Activated CD4-positive, alpha-beta T cell treated with anti-CD3 and anti-CD28 coated beads, Interleukin-2, amount 10 ng/mL, durations not matched to agents 24 days and 14 days (primary cell): ENCODE results near the gene HENMT1. TPM values are rescaled to one million over a fixed set of nuclear protein-coding genes. Genes with fewer than 3 reads are reported as not detected.
A peak's percentile ranks its signal among the peaks of the same experiment; 100 is the strongest.
"Not testable (repeated sequence)": the region's sequence is repeated elsewhere in the genome, so short reads cannot be mapped to it uniquely, and the experiment has no call there.

ENCODE experiments used
- DNase-seq: peaks from one replicate; pipeline ENCODE4 v3.0.0; 2022
- H3K27ac Mint-ChIP-seq: one replicate; pipeline ENCODE4 v1.8.0; 2022; ENCODE audit warnings: mild to moderate bottlenecking, mixed read lengths
- H3K27me3 Mint-ChIP-seq: one replicate; pipeline ENCODE4 v1.8.0; 2022; ENCODE audit warnings: mixed read lengths
- H3K36me3 Mint-ChIP-seq: one replicate; pipeline ENCODE4 v1.8.0; 2022; ENCODE audit warnings: low read depth, mild to moderate bottlenecking, mixed read lengths
- H3K4me1 Mint-ChIP-seq: one replicate; pipeline ENCODE4 v1.8.0; 2021; ENCODE audit warnings: mixed read lengths
- H3K4me3 Mint-ChIP-seq: one replicate; pipeline ENCODE4 v1.8.0; 2022; ENCODE audit warnings: mild to moderate bottlenecking, moderate library complexity, mixed read lengths
- H3K9me3 Mint-ChIP-seq: one replicate; pipeline ENCODE4 v1.8.0; 2021; ENCODE audit warnings: mixed read lengths
- intact Hi-C: fragments of 100-400 bp; cut with micrococcal nuclease; formaldehyde crosslinking; loops from one replicate; pipeline ENCODE4 v1.15.1; 2023
- total RNA-seq: library from RNA; stranded (reverse); gene quantifications from 2 replicates; pipeline ENCODE4 v1.2.3, GENCODE V29; 2022

HENMT1 gene
- total RNA-seq, 1 donor from 2014 or later = 17.5 TPM

GRCh38 chr1:108691128-108691941, 30.4 kb upstream of the HENMT1 start:
- intact Hi-C loops = loop anchor here (10.0 kb wide), 2 partner anchors 273 to 423 kb away; partner anchors contain the start of genes CLCC1 and ELAPOR1
- no peak for DNase-seq
- Mint-ChIP-seq H3K27ac (peak overlapping the region; percentile 100), H3K36me3 (peaks cover 38% of the 10 kb centered on the region), H3K4me1 (peaks cover 26% of the 10 kb centered on the region), H3K27me3 (peaks cover 14% of the 10 kb centered on the region), H3K4me3 (peak overlapping the region; percentile 99), H3K9me3 (no peaks in the 10 kb centered on the region)

- H3K9me3 Mint-ChIP-seq = no peaks in the 10 kb centered on the region
- peaks cover 22% of the 10 kb centered on the region for H3K27me3 Mint-ChIP-seq
- intact Hi-C loops = no loop called here
- DNase-seq = no peak
- peaks cover 5% of the 10 kb centered on the region for H3K36me3 Mint-ChIP-seq
- peaks cover 15% of the 10 kb centered on the region for H3K4me1 Mint-ChIP-seq
- H3K4me3 Mint-ChIP-seq = no peak overlapping the region
- H3K27ac Mint-ChIP-seq = no peak overlapping the region
These were observed 25.9 kb upstream of the HENMT1 start for GRCh38 chr1:108686614-108687313.

GRCh38 chr1:108685529-108685928, 24.6 kb upstream of the HENMT1 start:
- Mint-ChIP-seq H3K9me3 (no peaks in the 10 kb centered on the region), H3K27ac (no peak overlapping the region), H3K36me3 (peaks cover under 1% of the 10 kb centered on the region), H3K4me1 (peaks cover 6% of the 10 kb centered on the region), H3K4me3 (no peak overlapping the region), H3K27me3 (peaks cover 22% of the 10 kb centered on the region)
- intact Hi-C loops = no loop called here
- DNase-seq = no peak

GRCh38 chr1:108681701-108682100, 20.8 kb upstream of the HENMT1 start:
- H3K4me1 Mint-ChIP-seq, H3K36me3 Mint-ChIP-seq, intact Hi-C loops, H3K9me3 Mint-ChIP-seq, DNase-seq, H3K27me3 Mint-ChIP-seq, H3K27ac Mint-ChIP-seq, H3K4me3 Mint-ChIP-seq: not testable (repeated sequence)

- no peaks in the 10 kb centered on the region for H3K9me3 Mint-ChIP-seq
- DNase-seq = no peak
- H3K27ac Mint-ChIP-seq = no peak overlapping the region
- intact Hi-C loops = no loop called here
- peaks cover 8% of the 10 kb centered on the region for H3K27me3 Mint-ChIP-seq
- peaks cover 9% of the 10 kb centered on the region for H3K4me1 Mint-ChIP-seq
- H3K36me3 Mint-ChIP-seq = no peaks in the 10 kb centered on the region
- H3K4me3 Mint-ChIP-seq = peak overlapping the region; percentile 28
These were observed 18.8 kb upstream of the HENMT1 start for GRCh38 chr1:108679586-108680213.

GRCh38 chr1:108678706-108679105, 17.8 kb upstream of the HENMT1 start:
- no peak for DNase-seq
- Mint-ChIP-seq H3K27me3 (peaks cover 7% of the 10 kb centered on the region), H3K36me3 (no peaks in the 10 kb centered on the region), H3K4me1 (peaks cover 9% of the 10 kb centered on the region), H3K27ac (no peak overlapping the region), H3K4me3 (no peak overlapping the region), H3K9me3 (no peaks in the 10 kb centered on the region)
- intact Hi-C loops = no loop called here

- peaks cover 16% of the 10 kb centered on the region for H3K27me3 Mint-ChIP-seq
- H3K9me3 Mint-ChIP-seq = peaks cover 12% of the 10 kb centered on the region
- H3K27ac Mint-ChIP-seq = no peak overlapping the region
- no peak overlapping the region for H3K4me3 Mint-ChIP-seq
- no peak for DNase-seq
- intact Hi-C loops = no loop called here
- peaks cover 14% of the 10 kb centered on the region for H3K4me1 Mint-ChIP-seq
- no peaks in the 10 kb centered on the region for H3K36me3 Mint-ChIP-seq
These were observed 10.2 kb upstream of the HENMT1 start for GRCh38 chr1:108671143-108671542.

GRCh38 chr1:108670131-108670773, 9.4 kb upstream of the HENMT1 start:
- no peak for DNase-seq
- no peak overlapping the region for H3K4me3 Mint-ChIP-seq
- peaks cover 12% of the 10 kb centered on the region for H3K9me3 Mint-ChIP-seq
- peaks cover 16% of the 10 kb centered on the region for H3K27me3 Mint-ChIP-seq
- peaks cover 14% of the 10 kb centered on the region for H3K4me1 Mint-ChIP-seq
- peak overlapping the region; percentile 76 for H3K27ac Mint-ChIP-seq
- intact Hi-C loops = no loop called here
- H3K36me3 Mint-ChIP-seq = no peaks in the 10 kb centered on the region

- Mint-ChIP-seq H3K4me3 (no peak overlapping the region), H3K27me3 (peaks cover 14% of the 10 kb centered on the region), H3K27ac (peak overlapping the region; percentile 76), H3K9me3 (peaks cover 12% of the 10 kb centered on the region), H3K36me3 (no peaks in the 10 kb centered on the region), H3K4me1 (peaks cover 14% of the 10 kb centered on the region)
- DNase-seq = no peak
- intact Hi-C loops = no loop called here
These were observed 8.8 kb upstream of the HENMT1 start for GRCh38 chr1:108669679-108670078.

- no peak for DNase-seq
- Mint-ChIP-seq H3K4me1 (peaks cover 14% of the 10 kb centered on the region), H3K36me3 (no peaks in the 10 kb centered on the region), H3K9me3 (peaks cover 12% of the 10 kb centered on the region), H3K27ac (peak overlapping the region; percentile 21), H3K27me3 (peaks cover 12% of the 10 kb centered on the region), H3K4me3 (no peak overlapping the region)
- intact Hi-C loops = no loop called here
These were observed 7.9 kb upstream of the HENMT1 start for GRCh38 chr1:108668777-108669176.

- H3K36me3 Mint-ChIP-seq, H3K27ac Mint-ChIP-seq, H3K9me3 Mint-ChIP-seq, DNase-seq, intact Hi-C loops, H3K27me3 Mint-ChIP-seq, H3K4me3 Mint-ChIP-seq: not testable (repeated sequence)
- H3K4me1 Mint-ChIP-seq = peaks cover 22% of the 10 kb centered on the region
These were observed 6.5 kb upstream of the HENMT1 start for GRCh38 chr1:108667422-108667821.

GRCh38 chr1:108665771-108666170, 4.9 kb upstream of the HENMT1 start:
- Mint-ChIP-seq H3K9me3 (no peaks in the 10 kb centered on the region), H3K4me1 (peaks cover 24% of the 10 kb centered on the region), H3K27me3 (no peaks in the 10 kb centered on the region), H3K4me3 (no peak overlapping the region), H3K36me3 (no peaks in the 10 kb centered on the region), H3K27ac (no peak overlapping the region)
- intact Hi-C loops = no loop called here
- no peak for DNase-seq

GRCh38 chr1:108665067-108665466, 4.2 kb upstream of the HENMT1 start:
- H3K36me3 Mint-ChIP-seq = no peaks in the 10 kb centered on the region
- no peaks in the 10 kb centered on the region for H3K27me3 Mint-ChIP-seq
- no peak for DNase-seq
- peaks cover 24% of the 10 kb centered on the region for H3K4me1 Mint-ChIP-seq
- H3K4me3 Mint-ChIP-seq = no peak overlapping the region
- no peaks in the 10 kb centered on the region for H3K9me3 Mint-ChIP-seq
- no peak overlapping the region for H3K27ac Mint-ChIP-seq
- intact Hi-C loops = no loop called here
